HepG2 (cell line): ENCODE results near the gene ADCY1. TPM values are rescaled to one million over a fixed set of nuclear protein-coding genes. Genes with fewer than 3 reads are reported as not detected.

Source experiments
- ATAC-seq: fragments of 200-7000 bp; cut with Tn5 transposase; 3 replicates; pipeline ENCODE4 v1.9.1; 2020; ENCODE audit warnings: mild to moderate bottlenecking, moderate library complexity
- BruUV-seq: library from RNA; stranded (reverse); fragments of 400-500 nt; replicated peaks from 2 replicates; lab custom pipeline; 2021; lab: Mats Ljungman, UMichigan
- CTCF ChIA-PET: fragments of 300-600 bp; formaldehyde crosslinking; extraction: SDS; loops from one replicate; lab custom pipeline; 2021; ENCODE audit warnings: low total read pairs, inconsistent platforms, low intra/inter-chr PET ratio; lab: Yijun Ruan, JAX
- POLR2A ChIA-PET: fragments of 350-600 bp; sonication (Branson Sonifier 250); formaldehyde crosslinking; loops from one replicate; lab custom pipeline; 2020; ENCODE audit warnings: antibody characterized with exemption, inconsistent platforms; lab: Yijun Ruan, JAX
- DNase-seq: peaks from one replicate; pipeline ENCODE4 v3.0.0-alpha.2; 2015; ENCODE audit warnings: low spot score
- FAIRE-seq: peaks from 3 replicates; lab custom pipeline; 2011; peaks lifted over from hg19 to GRCh38; lab: Jason Lieb, UNC
- H2AFZ ChIP-seq: one replicate; pipeline ENCODE4 v1.6.1; 2011; ENCODE audit warnings: low read length, inconsistent platforms
- H3K27ac ChIP-seq: fragments of 300-600 bp; 3 replicates; pipeline ENCODE4 v1.8.0; 2011; ENCODE audit warnings: mixed run types, mild to moderate bottlenecking, mixed read lengths, low read length, inconsistent platforms; ENCODE audit not compliant: insufficient read depth; ENCODE audit errors: extremely low read length
- H3K27me3 ChIP-seq, 2 experiments: fragments of 200-600 bp in 1 of 2; 2 replicates in 1 of 2; 3 replicates in 1 of 2; pipeline versions ENCODE4 v1.6.0 to v1.8.0; 2011; ENCODE audit warnings: low read length in 2 of 2, mild to moderate bottlenecking in 2 of 2, moderate library complexity in 2 of 2, inconsistent platforms in 1 of 2; ENCODE audit not compliant: insufficient read depth in 2 of 2, control insufficient read depth in 1 of 2
- H3K36me3 ChIP-seq, 2 experiments: fragments of 200-600 bp in 1 of 2; replicated peaks in 1 of 2; 2 replicates in 1 of 2; 3 replicates in 1 of 2; pipeline versions ENCODE4 v1.5.1 to v1.8.0; 2011; ENCODE audit warnings: low read length in 2 of 2, inconsistent platforms in 1 of 2; ENCODE audit not compliant: insufficient read depth in 2 of 2, control insufficient read depth in 1 of 2
- H3K4me1 ChIP-seq: 2 replicates; pipeline ENCODE4 v1.5.1; 2012; ENCODE audit warnings: low read length, inconsistent platforms; ENCODE audit not compliant: insufficient read depth
- H3K4me2 ChIP-seq: 2 replicates; pipeline ENCODE4 v1.6.0; 2011; ENCODE audit warnings: low read depth, low read length, inconsistent platforms
- H3K4me3 ChIP-seq, 3 experiments: fragments of 200-600 bp in 1 of 3; sonication (generic), shearing (Covaris generic) in 1 of 3; replicated peaks in 1 of 3; 2 replicates each; pipeline ENCODE4 v1.5.1; 2011 to 2016; ENCODE audit warnings: low read length in 3 of 3, inconsistent platforms in 2 of 3, low read depth in 2 of 3, mild to moderate bottlenecking in 2 of 3, control low read depth in 1 of 3, mixed read lengths in 1 of 3; ENCODE audit not compliant: insufficient read depth in 1 of 3
- H3K79me2 ChIP-seq: one replicate; pipeline ENCODE4 v1.6.1; 2011; ENCODE audit warnings: low read length, inconsistent platforms; ENCODE audit not compliant: insufficient read depth
- H3K9ac ChIP-seq: 2 replicates; pipeline ENCODE4 v1.6.0; 2011; ENCODE audit warnings: mild to moderate bottlenecking, low read depth, low read length, inconsistent platforms; ENCODE audit not compliant: insufficient read depth
- H3K9me3 ChIP-seq: 2 replicates; pipeline ENCODE4 v1.5.1; 2012; ENCODE audit warnings: mild to moderate bottlenecking, low read length
- H4K20me1 ChIP-seq: 2 replicates; pipeline ENCODE4 v1.6.0; 2011; ENCODE audit warnings: inconsistent platforms, mild to moderate bottlenecking, low read length, moderate library complexity; ENCODE audit not compliant: insufficient read depth
- CCAR2 ChIP-seq: fragments of 200-400 bp; formaldehyde crosslinking; optimal IDR thresholded peaks from 2 replicates; pipeline ENCODE3; 2018; ENCODE audit warnings: low read depth, mild to moderate bottlenecking, low read length, moderate library complexity
- IRF2 ChIP-seq: IDR thresholded peaks from 2 replicates; pipeline ENCODE4 v1.6.1; 2018; ENCODE audit warnings: missing genetic modification reagents, missing compliant biosample characterization
- KLF11 ChIP-seq: IDR thresholded peaks from 2 replicates; pipeline ENCODE4 v1.6.1; 2016; ENCODE audit warnings: missing compliant biosample characterization
- MAF1 ChIP-seq: sonication (generic); formaldehyde crosslinking; IDR thresholded peaks from 2 replicates; pipeline ENCODE4 v1.5.0; 2020; ENCODE audit warnings: missing genetic modification reagents, borderline replicate concordance
- NR0B2 ChIP-seq: sonication (generic); formaldehyde crosslinking; IDR thresholded peaks from 2 replicates; pipeline ENCODE4 v1.4.0; 2020; ENCODE audit warnings: mild to moderate bottlenecking, missing genetic modification reagents
- ZKSCAN1 ChIP-seq: fragments of 150-350 bp; IDR thresholded peaks from 2 replicates; pipeline ENCODE4 v1.6.1; 2014; ENCODE audit warnings: low read length
- ZNF136 ChIP-seq: sonication (generic); formaldehyde crosslinking; IDR thresholded peaks from 2 replicates; pipeline ENCODE4 v1.8.1; 2022; ENCODE audit warnings: low read depth, mild to moderate bottlenecking, moderate library complexity, missing genetic modification reagents
- ZNF317 ChIP-seq: sonication (generic); formaldehyde crosslinking; IDR thresholded peaks from 2 replicates; pipeline ENCODE4 v1.5.0; 2020; ENCODE audit warnings: mild to moderate bottlenecking, missing genetic modification reagents
- ZNF619 ChIP-seq: sonication (generic); formaldehyde crosslinking; IDR thresholded peaks from 2 replicates; pipeline ENCODE4 v1.4.0; 2020; ENCODE audit warnings: mild to moderate bottlenecking, missing genetic modification reagents
- WGBS: methylation state at CpG from one replicate; pipeline ENCODE4 v1.1.6; 2017; ENCODE audit warnings: low lambda C conversion rate; 5-methylcytosine and 5-hydroxymethylcytosine counted together
- in situ Hi-C: cut with HindIII; loops from 2 replicates; pipeline ENCODE4 v1.10.0; 2017; ENCODE audit warnings: low pct_unique_long_range_greater_than_20kb; ENCODE audit not compliant: extremely low pct_ligation_motif_present
- intact Hi-C: fragments of 100-400 bp; cut with micrococcal nuclease; formaldehyde crosslinking; loops from one replicate; pipeline ENCODE4 v1.10.0; 2022; ENCODE audit not compliant: unreplicated experiment
- polyA plus RNA-seq, 8 experiments: library from polyadenylated mRNA; depleted of rRNA in 3 of 8; stranded (reverse) in 7 of 8; unstranded in 1 of 8; fragments of >200 nt; fragmentation: Illumina TruSeq in 4 of 8; extraction: Trizol in 4 of 8; gene quantifications; 2 replicates each; pipeline versions ENCODE4 v1.2.1 to v1.2.3, GENCODE V29; 2011 to 2016; ENCODE audit warnings: low read depth in 4 of 8, missing spikeins in 1 of 8, mixed read lengths in 1 of 8; ENCODE audit not compliant: insufficient read depth in 1 of 8
- total RNA-seq, 5 experiments: library from RNA; depleted of rRNA; stranded (reverse); fragments of >200 nt; fragmentation: Illumina TruSeq; extraction: Trizol; gene quantifications; 2 replicates each; pipeline ENCODE4 v1.2.3, GENCODE V29; 2016; ENCODE audit warnings: low read depth in 1 of 5
- TF ChIP-seq, protein P1 (sequence below): sonication (generic); formaldehyde crosslinking; IDR thresholded peaks from 2 replicates; pipeline ENCODE4 v1.4.0; 2020; ENCODE audit warnings: missing genetic modification reagents, mild to moderate bottlenecking, borderline replicate concordance

ADCY1 gene
- total and polyA plus RNA-seq, 2 of the 13 experiments (the other 11 are each of a cell fraction or from before 2014, with no cell fraction given): 0.80 to 1.2 TPM

DNA sequence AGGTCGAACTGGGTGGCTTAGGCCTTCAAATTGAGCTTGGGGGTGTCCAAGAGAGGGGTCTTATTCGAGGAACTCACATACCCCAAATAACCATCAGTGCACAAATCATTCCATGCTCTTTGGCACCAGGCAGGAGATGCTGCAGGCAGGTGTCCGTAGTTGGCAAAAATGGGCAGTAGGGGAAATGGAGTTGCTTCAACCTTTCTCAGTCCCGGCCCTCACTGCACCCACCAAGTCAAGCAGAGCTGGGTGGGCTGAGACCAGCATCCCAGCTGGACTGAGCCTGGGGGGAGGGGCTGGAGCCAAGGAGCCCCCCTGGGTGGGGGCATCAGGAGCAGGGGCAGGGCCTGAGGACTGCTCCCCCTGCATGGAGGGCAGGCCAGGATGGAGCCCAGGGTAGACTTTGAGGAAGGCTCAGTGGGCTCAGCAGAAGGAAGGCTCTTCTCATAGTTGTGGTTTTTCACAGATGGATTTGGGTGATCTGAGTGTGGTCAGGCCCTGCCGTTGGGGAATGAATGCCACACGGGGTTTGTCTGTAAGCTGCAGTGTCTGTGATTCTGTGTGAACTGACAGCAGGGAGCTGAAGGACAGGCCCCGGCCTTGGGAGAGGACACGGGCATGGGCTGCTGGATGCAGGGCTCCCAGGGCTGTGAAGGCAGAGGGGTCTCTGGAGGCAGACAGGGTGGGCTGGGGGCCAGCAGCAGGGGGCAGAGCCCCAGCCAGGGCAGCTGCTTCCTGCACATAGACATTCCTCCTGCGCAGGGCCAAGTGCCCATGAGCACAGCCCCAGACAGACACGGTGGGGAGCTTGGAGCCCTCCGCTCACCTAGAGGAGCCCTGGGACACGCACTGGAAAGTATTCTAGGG, 144.5 kb downstream of the ADCY1 start (continued):
- TF ChIP-seq, protein P1, sequence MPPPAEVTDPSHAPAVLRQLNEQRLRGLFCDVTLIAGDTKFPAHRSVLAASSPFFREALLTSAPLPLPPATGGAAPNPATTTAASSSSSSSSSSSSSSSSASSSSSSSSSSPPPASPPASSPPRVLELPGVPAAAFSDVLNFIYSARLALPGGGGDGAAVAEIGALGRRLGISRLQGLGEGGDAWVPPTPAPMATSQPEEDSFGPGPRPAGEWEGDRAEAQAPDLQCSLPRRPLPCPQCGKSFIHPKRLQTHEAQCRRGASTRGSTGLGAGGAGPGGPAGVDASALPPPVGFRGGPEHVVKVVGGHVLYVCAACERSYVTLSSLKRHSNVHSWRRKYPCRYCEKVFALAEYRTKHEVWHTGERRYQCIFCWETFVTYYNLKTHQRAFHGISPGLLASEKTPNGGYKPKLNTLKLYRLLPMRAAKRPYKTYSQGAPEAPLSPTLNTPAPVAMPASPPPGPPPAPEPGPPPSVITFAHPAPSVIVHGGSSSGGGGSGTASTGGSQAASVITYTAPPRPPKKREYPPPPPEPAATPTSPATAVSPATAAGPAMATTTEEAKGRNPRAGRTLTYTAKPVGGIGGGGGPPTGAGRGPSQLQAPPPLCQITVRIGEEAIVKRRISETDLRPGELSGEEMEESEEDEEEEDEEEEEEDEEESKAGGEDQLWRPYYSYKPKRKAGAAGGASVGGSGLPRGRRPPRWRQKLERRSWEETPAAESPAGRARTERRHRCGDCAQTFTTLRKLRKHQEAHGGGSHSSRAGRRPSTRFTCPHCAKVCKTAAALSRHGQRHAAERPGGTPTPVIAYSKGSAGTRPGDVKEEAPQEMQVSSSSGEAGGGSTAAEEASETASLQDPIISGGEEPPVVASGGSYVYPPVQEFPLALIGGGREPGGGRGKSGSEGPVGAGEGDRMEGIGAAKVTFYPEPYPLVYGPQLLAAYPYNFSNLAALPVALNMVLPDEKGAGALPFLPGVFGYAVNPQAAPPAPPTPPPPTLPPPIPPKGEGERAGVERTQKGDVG: no peak
- TF ChIP-seq ZNF317 (CRISPR knock-in tag): no peak
- no peak for TF ChIP-seq ZKSCAN1
- no peak for TF ChIP-seq NR0B2
- TF ChIP-seq CCAR2: no peak
- TF ChIP-seq MAF1: no peak
- TF ChIP-seq ZNF619: no peak
- no peak for TF ChIP-seq KLF11 (CRISPR knock-in tag)
- TF ChIP-seq IRF2 (CRISPR knock-in tag): no peak

DNA sequence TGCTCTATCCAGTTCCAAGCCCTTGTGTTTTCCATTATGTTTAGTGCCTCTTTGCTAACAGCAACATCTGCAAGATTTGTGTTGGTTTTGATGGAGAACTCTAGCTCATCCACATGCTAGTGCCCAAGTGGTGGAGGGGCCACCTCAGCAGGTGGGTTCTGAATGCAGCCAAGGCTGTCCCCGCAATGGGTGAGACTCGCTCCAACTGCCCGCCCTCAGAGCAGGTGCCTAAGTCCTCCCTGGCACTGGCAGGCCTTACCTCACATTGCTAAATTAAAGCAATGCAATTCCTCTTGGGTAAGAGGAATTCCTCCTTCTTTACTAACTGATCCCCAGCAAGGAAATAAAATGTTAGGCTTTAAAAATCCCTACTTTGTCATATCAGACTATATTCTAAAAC, 146.8 kb downstream of the ADCY1 start:
- POLR2A ChIA-PET: no interaction called here
- Histone ChIP-seq H3K79me2 (no peaks in the 10 kb centered on the region), H3K4me1 (no peaks in the 10 kb centered on the region), H3K4me2 (no peak overlapping the region), H3K9ac (no peak overlapping the region), H2AFZ (no peak overlapping the region), H3K9me3 (no peaks in the 10 kb centered on the region), H4K20me1 (no peaks in the 10 kb centered on the region), H3K27ac (no peak overlapping the region), H3K27me3 (peaks cover 0 to 3% of the 10 kb centered on the region in 2 experiments; a peak in 1 of 5 replicates), H3K36me3 (peaks cover 0 to 3% of the 10 kb centered on the region in 2 experiments; a peak in 1 of 5 replicates), H3K4me3 (no peak overlapping the region)
- no TSS peak for BruUV-seq
- in situ Hi-C loops (no loop called here), intact Hi-C loops (no loop called here)
- DNase-seq: no peak
- CTCF ChIA-PET: no interaction called here
- 100% methylated on average over 1 of the region's 3 CpGs for WGBS
- no peak for ATAC-seq
- no peak for TF ChIP-seq ZNF136
- no peak for FAIRE-seq
